Vagina (tissue), 2 donors: ENCODE results near the gene SYNE1. TPM values are rescaled to one million over a fixed set of nuclear protein-coding genes. Genes with fewer than 3 reads are reported as not detected.
A peak's percentile ranks its signal among the peaks of the same experiment; 100 is the strongest.

Experiments
- DNase-seq, 2 donors: peaks; one replicate each; pipeline ENCODE4 v3.0.0-alpha.2; 2017; ENCODE audit errors: extremely low spot score in 2 of 2
- H3K27ac ChIP-seq: fragments of 200-600 bp; sonication (generic); one replicate; pipeline ENCODE4 v1.5.1; 2019
- H3K27me3 ChIP-seq: fragments of 200-600 bp; sonication (generic); one replicate; pipeline ENCODE4 v1.5.1; 2019
- H3K36me3 ChIP-seq, 2 donors: fragments of 200-600 bp; sonication (generic); one replicate each; pipeline ENCODE4 v1.5.1; 2017 to 2019
- H3K4me1 ChIP-seq: fragments of 200-600 bp; sonication (generic); one replicate; pipeline ENCODE4 v1.5.1; 2019
- H3K4me3 ChIP-seq, 2 donors: fragments of 200-600 bp; sonication (generic); 1 replicate in 1 of 2; 2 replicates in 1 of 2; pipeline ENCODE4 v1.5.1; 2016 to 2019
- H3K9me3 ChIP-seq: fragments of 200-600 bp; sonication (generic); one replicate; pipeline ENCODE4 v1.5.1; 2019
- CTCF ChIP-seq, 3 experiments: fragments of 450-650 bp in 2 of 3; fragments of 200-600 bp in 1 of 3; sonication (generic) in 1 of 3; IDR thresholded peaks; one replicate each; pipeline ENCODE4 v1.5.1; 2017 to 2019; ENCODE audit warnings: antibody characterized with exemption in 3 of 3, mild to moderate bottlenecking in 2 of 3, moderate library complexity in 2 of 3
- POLR2A ChIP-seq, 2 donors: fragments of 450-650 bp; IDR thresholded peaks; one replicate each; pipeline ENCODE4 v1.6.1; 2017; ENCODE audit warnings: antibody characterized with exemption in 2 of 2, mild to moderate bottlenecking in 2 of 2, moderate library complexity in 2 of 2
- POLR2AphosphoS5 ChIP-seq, 2 donors: sonication (generic); formaldehyde crosslinking; IDR thresholded peaks; one replicate each; pipeline ENCODE4 v1.9.0; 2017; ENCODE audit warnings: antibody characterized with exemption in 2 of 2, mild to moderate bottlenecking in 2 of 2, low read depth in 1 of 2; ENCODE audit not compliant: insufficient read depth in 1 of 2
- intact Hi-C: fragments of 100-400 bp; cut with DNase I; formaldehyde crosslinking; loops from one replicate; pipeline ENCODE4 v1.15.1; 2023
- total RNA-seq: library from RNA; depleted of rRNA; stranded (reverse); fragments of >200 nt; gene quantifications from one replicate; pipeline ENCODE4 v1.2.3, GENCODE V29; 2016

SYNE1 gene
- total RNA-seq, 1 donor from 2014 or later, result 81.5 TPM

- no peak overlapping the region for H3K27ac ChIP-seq
- DNase-seq, result no peak
- no peaks in the 10 kb centered on the region for H3K27me3 ChIP-seq
- no peak overlapping the region for H3K4me3 ChIP-seq
- TF ChIP-seq POLR2AphosphoS5 (IDR thresholded peaks at IDR 0.05; ENCODE audit: insufficient read depth in 1 of 2, low read depth in 1 of 2), result no peak
- TF ChIP-seq POLR2A (IDR thresholded peaks at IDR 0.05), result no peak
- no peak for TF ChIP-seq CTCF (IDR thresholded peaks at IDR 0.05)
- peaks cover 0 to 6% of the 10 kb centered on the region in 2 donors for H3K36me3 ChIP-seq
- no peaks in the 10 kb centered on the region for H3K9me3 ChIP-seq
- peaks cover 19% of the 10 kb centered on the region for H3K4me1 ChIP-seq
- intact Hi-C loops, result loop anchor here (5.0 to 10.0 kb wide), 2 partner anchors 357 to 430 kb away; no protein-coding TSS in a partner anchor
Measured at GRCh38 chr6:152121910-152122309, 515.3 kb downstream of the SYNE1 start.

- Histone ChIP-seq H3K27me3 (no peaks in the 10 kb centered on the region), H3K4me1 (peaks cover 21% of the 10 kb centered on the region), H3K27ac (peak overlapping the region; percentile 36), H3K9me3 (no peaks in the 10 kb centered on the region), H3K4me3 (no peak overlapping the region), H3K36me3 (peaks cover 0 to 6% of the 10 kb centered on the region in 2 donors)
- intact Hi-C loops, result loop anchor here (5.0 to 10.0 kb wide), 2 partner anchors 355 to 428 kb away; no protein-coding TSS in a partner anchor
- TF ChIP-seq POLR2A (IDR thresholded peaks at IDR 0.05) (no peak), CTCF (IDR thresholded peaks at IDR 0.05) (no peak), POLR2AphosphoS5 (IDR thresholded peaks at IDR 0.05; ENCODE audit: insufficient read depth in 1 of 2, low read depth in 1 of 2) (no peak)
- no peak for DNase-seq
Measured at GRCh38 chr6:152119831-152120230, 517.3 kb downstream of the SYNE1 start.

- no peak overlapping the region for H3K27ac ChIP-seq
- no peak for DNase-seq
- H3K4me1 ChIP-seq, result peaks cover 21% of the 10 kb centered on the region
- no peaks in the 10 kb centered on the region for H3K27me3 ChIP-seq
- intact Hi-C loops, result no loop called here
- no peak overlapping the region for H3K4me3 ChIP-seq
- peaks cover 0 to 6% of the 10 kb centered on the region in 2 donors for H3K36me3 ChIP-seq
- TF ChIP-seq POLR2AphosphoS5 (IDR thresholded peaks at IDR 0.05; ENCODE audit: insufficient read depth in 1 of 2, low read depth in 1 of 2), result no peak
- no peak for TF ChIP-seq POLR2A (IDR thresholded peaks at IDR 0.05)
- no peak for TF ChIP-seq CTCF (IDR thresholded peaks at IDR 0.05)
- H3K9me3 ChIP-seq, result no peaks in the 10 kb centered on the region
Measured at GRCh38 chr6:152118678-152119077, 518.5 kb downstream of the SYNE1 start.

- intact Hi-C loops, result no loop called here
- no peak for DNase-seq
- Histone ChIP-seq H3K27me3 (no peaks in the 10 kb centered on the region), H3K9me3 (no peaks in the 10 kb centered on the region), H3K4me3 (no peak overlapping the region), H3K27ac (no peak overlapping the region), H3K4me1 (peaks cover 21% of the 10 kb centered on the region), H3K36me3 (peaks cover 0 to 6% of the 10 kb centered on the region in 2 donors)
- TF ChIP-seq POLR2AphosphoS5 (IDR thresholded peaks at IDR 0.05; ENCODE audit: insufficient read depth in 1 of 2, low read depth in 1 of 2), result no peak
- no peak for TF ChIP-seq POLR2A (IDR thresholded peaks at IDR 0.05)
- no peak for TF ChIP-seq CTCF (IDR thresholded peaks at IDR 0.05)
Measured at GRCh38 chr6:152118224-152118623, 518.9 kb downstream of the SYNE1 start.
